Fibroblast of the aortic adventitia (primary cell): ENCODE measurements around the gene GCNA. TPM values are rescaled to one million over a fixed set of nuclear protein-coding genes. Genes with fewer than 3 reads are reported as not detected.
"Not testable (repeated sequence)": the region's sequence is repeated elsewhere in the genome, so short reads cannot be mapped to it uniquely, and the experiment has no call there.

Experiments used
- DNase-seq: peaks from one replicate; pipeline ENCODE4 v3.0.0-alpha.2; 2010; ENCODE audit warnings: low read depth
- H3K4me3 ChIP-seq: 2 replicates; pipeline ENCODE4 v1.5.1; 2011; ENCODE audit warnings: low read depth, mild to moderate bottlenecking, control low read depth, low read length, moderate library complexity
- CTCF ChIP-seq: IDR thresholded peaks from 2 replicates; pipeline ENCODE4 v1.5.1; 2011; ENCODE audit warnings: mild to moderate bottlenecking, low read length, control low read depth, inconsistent platforms; ENCODE audit not compliant: insufficient read depth
- total RNA-seq: library from RNA; depleted of rRNA; stranded (reverse); fragments of >200 nt; gene quantifications from 2 replicates; pipeline ENCODE4 v1.2.3, GENCODE V29; 2012; ENCODE audit warnings: low replicate concordance

GCNA gene
- total RNA-seq, 1 donor: 2.4 TPM

GRCh38 chrX:71637253-71637618 lies 59.0 kb downstream of the GCNA start:
- H3K4me3 ChIP-seq: no peak overlapping the region
- no peak for TF ChIP-seq CTCF
- DNase-seq: peak; percentile 19

GRCh38 chrX:71637848-71638247 lies 59.6 kb downstream of the GCNA start:
- no peak for TF ChIP-seq CTCF
- peak; percentile 31 for DNase-seq
- H3K4me3 ChIP-seq: peak overlapping the region; percentile 2

- no peak for DNase-seq
- H3K4me3 ChIP-seq: no peak overlapping the region
Measured at GRCh38 chrX:71638409-71638808, 60.2 kb downstream of the GCNA start.

GRCh38 chrX:71640002-71640401 lies 61.8 kb downstream of the GCNA start:
- TF ChIP-seq CTCF: no peak
- no peak overlapping the region for H3K4me3 ChIP-seq
- DNase-seq: no peak

More at GRCh38 chrX:71638409-71638808, 60.2 kb downstream of the GCNA start:
- TF ChIP-seq CTCF: no peak

- H3K4me3 ChIP-seq, DNase-seq: not testable (repeated sequence)
Measured at GRCh38 chrX:71644406-71644805, 66.2 kb downstream of the GCNA start.

DNA sequence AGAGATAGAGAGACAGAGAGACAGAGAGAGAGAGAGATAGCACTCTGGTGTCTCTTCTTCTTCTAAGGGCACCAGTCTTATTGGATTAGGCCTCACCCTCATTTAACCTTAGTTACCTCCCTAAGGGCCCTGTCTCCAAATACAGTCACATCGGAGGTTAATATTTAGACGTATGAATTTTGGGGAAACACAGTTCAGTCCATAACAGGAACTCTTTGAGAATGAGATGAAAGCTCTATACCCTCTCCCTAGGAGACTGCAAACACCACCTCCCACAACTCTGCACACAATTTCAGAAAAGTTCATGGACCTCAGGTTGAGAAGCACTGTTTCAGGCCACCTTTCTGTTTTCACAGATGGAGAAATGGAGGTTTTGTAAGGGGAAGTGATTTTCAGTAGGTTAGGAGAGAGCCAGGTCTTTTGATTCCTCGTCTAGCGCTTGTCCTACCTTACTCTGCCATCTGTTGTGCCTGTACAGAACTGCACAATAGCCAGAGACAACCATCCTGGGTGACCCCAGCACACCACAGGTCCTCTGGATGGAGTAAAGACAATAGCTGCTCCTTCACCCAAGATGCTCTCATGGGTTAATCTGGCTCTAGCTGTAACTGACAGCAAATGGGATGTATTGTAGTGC lies 72.2 kb downstream of the GCNA start:
- H3K4me3 ChIP-seq: no peak overlapping the region
- DNase-seq: no peak
- TF ChIP-seq CTCF: no peak

GRCh38 chrX:71652405-71652804 lies 74.2 kb downstream of the GCNA start:
- H3K4me3 ChIP-seq: no peak overlapping the region
- TF ChIP-seq CTCF: peak; percentile 67
- peak; percentile 66 for DNase-seq
